ENCODE data around the gene PARP12. TPM values are rescaled to one million over a fixed set of nuclear protein-coding genes. Genes with fewer than 3 reads are reported as not detected.

PARP12 gene
- total and polyA plus RNA-seq, 11 donors: 6.8 to 65.9 (median 12.6) TPM

DNA sequence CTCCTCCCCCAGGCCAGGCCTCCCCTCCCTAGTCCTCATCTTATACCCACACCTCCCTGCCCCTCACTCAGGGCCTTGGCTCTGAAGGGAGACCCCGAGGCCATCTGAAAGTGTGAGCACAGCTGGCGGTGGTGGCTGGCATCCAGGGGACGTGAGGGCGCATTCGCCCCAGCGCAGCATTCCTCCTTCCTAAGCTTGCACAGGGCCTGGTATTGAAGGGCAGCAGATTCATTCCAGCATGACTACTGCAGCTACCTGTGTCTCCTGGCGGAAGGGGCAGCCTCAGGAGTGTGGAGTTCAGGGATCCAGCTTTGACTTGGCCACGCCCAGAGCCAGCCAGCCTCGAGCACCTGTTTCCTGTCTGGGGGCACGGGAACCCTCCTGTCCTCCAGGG, 72.6 kb downstream of the PARP12 start:
- no peak for DNase-seq
- WGBS, 4 donors: 83 to 88% (median 87%) methylated on average over 10 of the region's 10 CpGs
- intact Hi-C loops (cut with DNase I): loop anchor here in 2 of 10 donors (10.0 kb wide), 2 partner anchors 175 to 215 kb away; partner anchors contain the start of gene HIPK2 (in 1 of the 2)
- no peak for ATAC-seq
- H3K27me3 ChIP-seq: no peaks in the 10 kb centered on the region
- H3K4me3 ChIP-seq: no peak overlapping the region
- peaks cover 0 to 9% (median 0%) of the 10 kb centered on the region in 12 donors for H3K4me1 ChIP-seq
- no peaks in the 10 kb centered on the region for H3K36me3 ChIP-seq
- H3K27ac ChIP-seq: no peak overlapping the region
- no peaks in the 10 kb centered on the region for H3K9me3 ChIP-seq
- no peak for TF ChIP-seq POLR2A (IDR thresholded peaks at IDR 0.05)
- TF ChIP-seq, protein P1, sequence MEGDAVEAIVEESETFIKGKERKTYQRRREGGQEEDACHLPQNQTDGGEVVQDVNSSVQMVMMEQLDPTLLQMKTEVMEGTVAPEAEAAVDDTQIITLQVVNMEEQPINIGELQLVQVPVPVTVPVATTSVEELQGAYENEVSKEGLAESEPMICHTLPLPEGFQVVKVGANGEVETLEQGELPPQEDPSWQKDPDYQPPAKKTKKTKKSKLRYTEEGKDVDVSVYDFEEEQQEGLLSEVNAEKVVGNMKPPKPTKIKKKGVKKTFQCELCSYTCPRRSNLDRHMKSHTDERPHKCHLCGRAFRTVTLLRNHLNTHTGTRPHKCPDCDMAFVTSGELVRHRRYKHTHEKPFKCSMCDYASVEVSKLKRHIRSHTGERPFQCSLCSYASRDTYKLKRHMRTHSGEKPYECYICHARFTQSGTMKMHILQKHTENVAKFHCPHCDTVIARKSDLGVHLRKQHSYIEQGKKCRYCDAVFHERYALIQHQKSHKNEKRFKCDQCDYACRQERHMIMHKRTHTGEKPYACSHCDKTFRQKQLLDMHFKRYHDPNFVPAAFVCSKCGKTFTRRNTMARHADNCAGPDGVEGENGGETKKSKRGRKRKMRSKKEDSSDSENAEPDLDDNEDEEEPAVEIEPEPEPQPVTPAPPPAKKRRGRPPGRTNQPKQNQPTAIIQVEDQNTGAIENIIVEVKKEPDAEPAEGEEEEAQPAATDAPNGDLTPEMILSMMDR (IDR thresholded peaks at IDR 0.05): no peak

DNA sequence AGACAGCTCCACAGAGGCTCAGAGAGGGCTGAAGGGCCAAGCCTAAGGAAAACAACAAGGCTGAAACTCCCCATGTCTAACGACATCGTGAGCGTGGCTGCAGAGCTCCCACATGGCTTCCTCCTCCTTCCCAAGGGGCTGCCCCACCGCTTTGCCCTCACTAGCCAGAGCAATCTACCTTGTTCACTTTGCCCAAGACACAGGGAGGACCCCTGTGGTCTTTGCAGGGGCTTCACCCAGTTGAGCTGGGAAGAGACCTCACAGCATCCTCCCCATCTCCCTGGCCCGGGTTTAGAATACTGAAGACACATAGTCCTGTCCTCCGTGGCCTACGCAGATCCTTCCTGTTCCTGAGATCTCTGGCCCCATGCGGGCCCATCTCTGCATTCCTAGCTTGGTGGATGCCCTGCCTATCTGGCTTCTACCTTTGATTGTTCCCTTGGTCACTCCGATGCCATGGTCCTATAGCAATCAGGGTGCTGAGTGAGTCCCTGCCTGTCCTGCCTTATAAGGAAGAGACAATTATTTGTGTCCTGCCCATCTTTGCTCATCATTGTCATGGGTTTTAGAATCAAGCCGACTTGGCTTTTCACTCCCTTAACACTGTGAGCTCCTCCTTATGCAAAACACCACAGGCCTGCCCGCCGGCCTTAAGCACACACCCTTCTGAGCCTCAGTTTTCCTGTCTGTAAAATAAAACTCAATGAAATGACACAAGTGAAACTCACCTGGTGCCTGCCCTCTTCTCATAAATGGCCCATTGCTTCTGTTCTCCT, 73.2 kb downstream of the PARP12 start:
- no peak for DNase-seq
- intact Hi-C loops (cut with DNase I): loop anchor here in 2 of 10 donors (10.0 kb wide), 2 partner anchors 175 to 215 kb away; partner anchors contain the start of gene HIPK2 (in 1 of the 2)
- Histone ChIP-seq H3K9me3 (no peaks in the 10 kb centered on the region), H3K4me1 (peaks cover 0 to 9% (median 0%) of the 10 kb centered on the region in 12 donors), H3K27me3 (no peaks in the 10 kb centered on the region), H3K27ac (no peak overlapping the region), H3K4me3 (no peak overlapping the region), H3K36me3 (no peaks in the 10 kb centered on the region)
- WGBS, 4 donors: 86 to 94% (median 88%) methylated on average over 12 of the region's 12 CpGs
- no peak for ATAC-seq
- TF ChIP-seq, protein P1 (IDR thresholded peaks at IDR 0.05): no peak
- TF ChIP-seq POLR2A (IDR thresholded peaks at IDR 0.05): no peak

DNA sequence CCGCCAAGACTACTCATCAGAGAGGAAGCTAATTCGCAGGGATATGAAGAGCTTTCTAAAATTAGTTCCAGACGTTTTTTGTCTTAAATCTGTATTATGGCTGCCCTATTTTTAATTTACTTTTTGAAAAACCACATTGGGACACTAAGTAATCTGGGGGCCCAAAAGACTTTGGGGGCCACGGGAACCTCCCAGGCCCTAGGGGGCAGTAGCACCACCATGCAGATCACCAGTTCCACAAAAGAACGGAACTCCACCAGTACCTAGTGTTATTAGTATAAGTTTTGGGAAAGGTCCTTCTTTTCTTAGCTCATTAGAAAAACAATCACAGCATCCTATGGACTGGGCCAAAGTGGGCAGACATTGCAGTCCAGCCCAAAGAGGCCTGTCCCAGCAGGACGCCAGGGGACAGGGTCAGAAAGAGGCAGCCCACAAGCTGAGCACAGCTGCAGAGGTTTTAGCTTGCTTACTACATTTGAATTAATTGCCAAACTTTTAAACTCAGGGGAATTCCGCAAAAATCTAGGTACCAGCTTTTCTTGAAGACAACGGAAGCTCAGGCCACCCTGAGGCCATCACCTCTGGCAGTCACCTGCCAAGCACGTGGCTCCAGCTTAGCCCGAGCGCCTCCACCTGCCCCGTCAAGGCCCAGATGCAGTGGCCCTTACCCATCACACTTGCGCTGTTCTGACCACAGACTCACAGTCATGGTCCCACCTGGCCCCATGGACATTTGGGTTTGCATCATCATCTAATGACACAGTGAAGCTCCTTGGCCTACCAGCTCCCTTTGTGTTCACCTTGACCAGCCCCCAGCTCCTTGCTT, 74.8 kb downstream of the PARP12 start:
- intact Hi-C loops (cut with DNase I): no loop called here
- Histone ChIP-seq H3K4me3 (no peak overlapping the region), H3K27me3 (peaks cover 0 to 4% (median 0%) of the 10 kb centered on the region in 9 donors), H3K4me1 (peaks cover 0 to 9% (median 0%) of the 10 kb centered on the region in 12 donors), H3K36me3 (no peaks in the 10 kb centered on the region), H3K9me3 (no peaks in the 10 kb centered on the region), H3K27ac (no peak overlapping the region)
- DNase-seq: no peak
- TF ChIP-seq, protein P1 (IDR thresholded peaks at IDR 0.05): no peak
- TF ChIP-seq POLR2A (IDR thresholded peaks at IDR 0.05): no peak
- whole genome bisulfite sequencing, 4 donors: 86 to 90% (median 87%) methylated on average over 13 of the region's 13 CpGs
- no peak for ATAC-seq

DNA sequence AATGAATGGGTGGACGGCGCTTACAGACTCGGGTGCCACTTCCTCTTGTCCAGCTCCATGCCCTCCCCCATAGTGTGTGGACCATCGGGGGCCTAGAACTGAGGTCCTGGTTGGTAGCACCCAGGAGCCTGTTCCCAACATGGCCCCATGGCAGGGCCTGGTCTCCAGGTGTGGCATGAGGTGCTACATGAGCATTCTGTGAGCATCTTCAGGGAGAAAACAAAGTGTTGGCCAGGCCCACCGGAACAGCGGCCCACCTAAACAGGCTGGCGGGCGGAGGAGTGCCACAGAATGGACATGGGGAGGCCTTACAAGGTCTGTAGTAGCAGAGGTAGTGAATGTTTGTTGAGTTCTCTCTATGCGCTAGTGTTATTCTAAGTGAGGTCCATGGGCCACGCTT, 76.9 kb downstream of the PARP12 start:
- Histone ChIP-seq H3K9me3 (no peaks in the 10 kb centered on the region), H3K4me3 (no peak overlapping the region), H3K27ac (no peak overlapping the region), H3K27me3 (peaks cover 0 to 4% (median 0%) of the 10 kb centered on the region in 9 donors), H3K36me3 (no peaks in the 10 kb centered on the region), H3K4me1 (peaks cover 0 to 6% (median 0%) of the 10 kb centered on the region in 12 donors)
- ATAC-seq: no peak
- WGBS, 4 donors: 85 to 98% (median 92%) methylated on average over 10 of the region's 10 CpGs
- no peak for DNase-seq
- intact Hi-C loops (cut with DNase I): no loop called here
- TF ChIP-seq POLR2A (IDR thresholded peaks at IDR 0.05): no peak
- TF ChIP-seq, protein P1 (IDR thresholded peaks at IDR 0.05): no peak
